ENCODE results near the gene HEMK1. TPM values are rescaled to one million over a fixed set of nuclear protein-coding genes. Genes with fewer than 3 reads are reported as not detected.

HEMK1 gene
- 8.7 and 10.6 TPM in 2 replicates for total RNA-seq

GRCh38 chr3:50568947-50569749, at the start of gene HEMK1:
HEMK1 (plus strand) TSS chr3:50569522; CDS start chr3:50571105, 1,583 bp downstream.

GRCh38 chr3:50567386-50568167, 1.7 kb upstream of the HEMK1 start, which contains the start of gene C3orf18:
C3orf18 (minus strand) TSS chr3:50567747; CDS start chr3:50565699, 2,048 bp downstream.

GRCh38 chr3:50611464-50612233, 42.3 kb downstream of the HEMK1 start, which contains the start of gene CISH:
CISH (minus strand) TSS chr3:50611774; CDS start chr3:50611650, 124 bp downstream.

GRCh38 chr3:50617096-50617791, 47.9 kb downstream of the HEMK1 start, which contains the start of gene MAPKAPK3:
MAPKAPK3 (plus strand) TSS chr3:50617151; CDS start chr3:50617566, 415 bp downstream.

Other genes with a start within 250 kb of the HEMK1 start
- 74.0 and 95.7 TPM in 2 replicates for gene HYAL2, start 246.8 kb upstream of the HEMK1 start, total RNA-seq
- 14.9 and 16.9 TPM in 2 replicates for gene TUSC2, start 241.3 kb upstream of the HEMK1 start, total RNA-seq
- gene RASSF1, start 228.7 kb upstream of the HEMK1 start, total RNA-seq, result 17.4 and 23.2 TPM in 2 replicates
- 0.24 and 1.9 TPM in 2 replicates for gene ZMYND10, start 223.8 kb upstream of the HEMK1 start, total RNA-seq
- 15.6 and 18.3 TPM in 2 replicates for gene NPRL2, start 218.7 kb upstream of the HEMK1 start, total RNA-seq
- 17.1 and 28.4 TPM in 2 replicates for gene CYB561D2, start 218.7 kb upstream of the HEMK1 start, total RNA-seq
- gene TMEM115, start 210.0 kb upstream of the HEMK1 start, total RNA-seq, result 31.1 and 45.1 TPM in 2 replicates
- gene CACNA2D2, start 65.9 kb upstream of the HEMK1 start, total RNA-seq, result not detected in 2 replicates
- 4.3 and 4.7 TPM in 2 replicates for gene C3orf18, start 1.8 kb upstream of the HEMK1 start, total RNA-seq
- gene CISH, start 42.3 kb downstream of the HEMK1 start, total RNA-seq, result 1.3 and 1.7 TPM in 2 replicates
- 58.6 and 68.4 TPM in 2 replicates for gene MAPKAPK3, start 47.6 kb downstream of the HEMK1 start, total RNA-seq
- under 0.01 and 0.24 TPM in 2 replicates for gene DOCK3, start 105.4 kb downstream of the HEMK1 start, total RNA-seq